CD4-positive, CD25-positive, alpha-beta regulatory T cell (primary cell): ENCODE data around the gene SLC24A3. TPM values are rescaled to one million over a fixed set of nuclear protein-coding genes. Genes with fewer than 3 reads are reported as not detected.

Experiments
- ATAC-seq, 2 donors: fragments of 150-1000 bp; cut with Tn5 transposase; one replicate each; pipeline ENCODE4 v1.10.0; 2021; ENCODE audit warnings: low read depth in 2 of 2, moderate number of reproducible peaks in 2 of 2, moderate library complexity in 1 of 2
- DNase-seq, 3 donors: peaks; one replicate each; pipeline versions ENCODE4 v3.0.0 to v3.0.0-alpha.2; 2012 to 2022; ENCODE audit warnings: mixed read lengths in 1 of 3
- H3K27ac ChIP-seq: one replicate; pipeline ENCODE4 v1.7.0; 2013; ENCODE audit warnings: mild to moderate bottlenecking, low read length; ENCODE audit not compliant: insufficient read depth, poor library complexity, severe bottlenecking
- H3K27me3 ChIP-seq: one replicate; pipeline ENCODE4 v1.7.0; 2013; ENCODE audit warnings: low read length; ENCODE audit not compliant: control insufficient read depth, insufficient read depth
- H3K36me3 ChIP-seq: one replicate; pipeline ENCODE4 v1.7.0; 2013; ENCODE audit warnings: mild to moderate bottlenecking, low read length, moderate library complexity; ENCODE audit not compliant: control insufficient read depth, insufficient read depth
- H3K4me1 ChIP-seq: 2 replicates; pipeline ENCODE4 v1.7.0; 2013; ENCODE audit warnings: mild to moderate bottlenecking, low read length; ENCODE audit not compliant: insufficient read depth, control insufficient read depth, poor library complexity, severe bottlenecking
- H3K4me3 ChIP-seq: one replicate; pipeline ENCODE4 v1.7.0; 2013; ENCODE audit warnings: low read depth, mild to moderate bottlenecking, low read length, moderate library complexity
- H3K9me3 ChIP-seq, 2 experiments: 1 replicate in 1 of 2; 2 replicates in 1 of 2; pipeline ENCODE4 v1.7.0; 2013; ENCODE audit warnings: low read length in 2 of 2, mild to moderate bottlenecking in 1 of 2, moderate library complexity in 1 of 2; ENCODE audit not compliant: control insufficient read depth in 2 of 2
- H3K27ac Mint-ChIP-seq, 3 donors: one replicate each; pipeline ENCODE4 v1.8.0; 2020 to 2022; ENCODE audit warnings: mild to moderate bottlenecking in 3 of 3, mixed read lengths in 3 of 3, moderate library complexity in 2 of 3
- H3K27me3 Mint-ChIP-seq: one replicate; pipeline ENCODE4 v1.8.0; 2022; ENCODE audit warnings: mild to moderate bottlenecking, mixed read lengths
- H3K36me3 Mint-ChIP-seq: one replicate; pipeline ENCODE4 v1.8.0; 2020; ENCODE audit warnings: mixed read lengths
- H3K4me1 Mint-ChIP-seq, 4 donors: one replicate each; pipeline ENCODE4 v1.8.0; 2020 to 2022; ENCODE audit warnings: mixed read lengths in 4 of 4, mild to moderate bottlenecking in 1 of 4
- H3K4me3 Mint-ChIP-seq, 4 donors: one replicate each; pipeline ENCODE4 v1.8.0; 2020 to 2022; ENCODE audit warnings: mild to moderate bottlenecking in 4 of 4, mixed read lengths in 4 of 4, moderate library complexity in 3 of 4
- H3K9me3 Mint-ChIP-seq, 7 donors: one replicate each; pipeline ENCODE4 v1.8.0; 2020 to 2022; ENCODE audit warnings: mixed read lengths in 7 of 7, mild to moderate bottlenecking in 3 of 7, moderate library complexity in 2 of 7
- polyA plus RNA-seq, 4 donors: library from polyadenylated mRNA; unstranded; fragments of 300-500 nt; fragmentation: Illumina TruSeq; gene quantifications; one replicate each; pipeline ENCODE4 v1.2.3, GENCODE V29; 2021
- total RNA-seq: library from RNA; stranded (reverse); gene quantifications from one replicate; pipeline ENCODE4 v1.2.3, GENCODE V29; 2022

SLC24A3 gene
- total and polyA plus RNA-seq, 5 donors from 2014 or later = 0.25 TPM; not detected in 4

DNA sequence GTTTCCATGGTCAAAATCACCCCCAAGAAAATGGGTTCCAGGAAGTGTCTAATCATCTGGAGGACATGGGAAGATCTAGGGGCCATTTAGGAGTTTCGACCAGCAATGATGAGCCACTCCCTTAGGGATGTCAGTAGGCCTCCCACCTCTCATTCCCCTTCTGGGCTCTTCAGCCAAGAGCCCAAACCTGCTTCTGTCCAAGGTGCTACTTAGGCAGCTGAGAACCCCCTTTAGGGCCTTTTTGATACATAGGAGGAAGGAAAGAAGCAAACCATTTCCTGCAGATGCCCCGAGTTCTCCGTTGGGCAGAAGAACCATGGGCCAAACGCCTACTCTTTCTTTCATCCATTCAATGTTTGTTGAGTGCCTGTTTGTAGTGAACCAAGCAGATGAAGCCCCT, 404.2 kb downstream of the SLC24A3 start:
- Histone ChIP-seq H3K4me3 (no peak overlapping the region), H3K36me3 (no peaks in the 10 kb centered on the region), H3K9me3 (no peaks in the 10 kb centered on the region), H3K27me3 (no peaks in the 10 kb centered on the region), H3K4me1 (no peaks in the 10 kb centered on the region), H3K27ac (no peak overlapping the region)
- DNase-seq (no peak), ATAC-seq (no peak)
- no peak overlapping the region for H3K4me3 Mint-ChIP-seq
- H3K36me3 Mint-ChIP-seq = no peaks in the 10 kb centered on the region
- H3K9me3 Mint-ChIP-seq = no peaks in the 10 kb centered on the region
- no peaks in the 10 kb centered on the region for H3K4me1 Mint-ChIP-seq
- H3K27ac Mint-ChIP-seq = no peak overlapping the region
- H3K27me3 Mint-ChIP-seq = peaks cover 5% of the 10 kb centered on the region

- H3K9me3 ChIP-seq = no peaks in the 10 kb centered on the region
- H3K27ac ChIP-seq = no peak overlapping the region
- ATAC-seq (no peak), DNase-seq (no peak)
- no peaks in the 10 kb centered on the region for H3K36me3 ChIP-seq
- no peaks in the 10 kb centered on the region for H3K4me1 ChIP-seq
- H3K4me3 ChIP-seq = no peak overlapping the region
- no peaks in the 10 kb centered on the region for H3K27me3 Mint-ChIP-seq
- H3K9me3 Mint-ChIP-seq = no peaks in the 10 kb centered on the region
- no peak overlapping the region for H3K27ac Mint-ChIP-seq
- no peaks in the 10 kb centered on the region for H3K27me3 ChIP-seq
- no peak overlapping the region for H3K4me3 Mint-ChIP-seq
- H3K4me1 Mint-ChIP-seq = no peaks in the 10 kb centered on the region
- H3K36me3 Mint-ChIP-seq = no peaks in the 10 kb centered on the region
Measured at GRCh38 chr20:19617256-19617655, 404.8 kb downstream of the SLC24A3 start.

- Histone ChIP-seq H3K27me3 (no peaks in the 10 kb centered on the region), H3K9me3 (no peaks in the 10 kb centered on the region), H3K27ac (no peak overlapping the region), H3K4me3 (no peak overlapping the region), H3K36me3 (no peaks in the 10 kb centered on the region), H3K4me1 (no peaks in the 10 kb centered on the region)
- no peak for DNase-seq
- Mint-ChIP-seq H3K9me3 (peaks cover 0 to 3% (median 0%) of the 10 kb centered on the region in 7 donors), H3K4me1 (no peaks in the 10 kb centered on the region), H3K36me3 (no peaks in the 10 kb centered on the region), H3K27ac (no peak overlapping the region), H3K4me3 (no peak overlapping the region), H3K27me3 (no peaks in the 10 kb centered on the region)
- ATAC-seq = no peak
Measured at GRCh38 chr20:19618711-19619110, 406.3 kb downstream of the SLC24A3 start.

DNA sequence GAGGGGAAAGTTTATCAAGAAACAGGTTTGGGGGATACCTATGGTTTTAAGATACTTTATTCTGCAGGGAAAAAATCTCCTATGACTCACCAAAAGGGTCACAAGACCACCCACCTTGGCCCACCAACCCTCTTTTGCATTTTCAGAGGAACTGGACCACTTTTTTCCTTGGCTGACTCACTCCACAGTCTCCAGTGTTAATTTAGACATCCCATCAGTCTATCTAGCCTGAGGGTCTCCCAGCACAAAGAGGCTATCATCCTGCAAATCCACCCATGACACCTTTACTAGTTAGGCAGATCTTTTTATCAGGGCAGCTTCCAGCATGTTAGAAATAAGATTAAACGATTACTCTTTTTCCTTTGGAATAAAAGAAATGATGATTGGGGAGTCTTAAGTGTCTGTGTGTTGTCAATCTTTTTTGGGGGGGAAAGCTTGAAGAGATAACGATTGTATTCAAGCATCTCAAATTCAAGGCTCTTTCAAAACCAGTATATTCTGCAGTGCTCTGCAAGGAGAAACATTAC, 407.5 kb downstream of the SLC24A3 start:
- H3K4me3 ChIP-seq = no peak overlapping the region
- DNase-seq (no peak), ATAC-seq (no peak)
- no peak overlapping the region for H3K27ac ChIP-seq
- no peaks in the 10 kb centered on the region for H3K36me3 ChIP-seq
- Mint-ChIP-seq H3K4me3 (no peak overlapping the region), H3K4me1 (no peaks in the 10 kb centered on the region), H3K9me3 (peaks cover 0 to 3% (median 1%) of the 10 kb centered on the region in 7 donors), H3K36me3 (no peaks in the 10 kb centered on the region), H3K27me3 (no peaks in the 10 kb centered on the region), H3K27ac (no peak overlapping the region)
- no peaks in the 10 kb centered on the region for H3K4me1 ChIP-seq
- H3K9me3 ChIP-seq = no peaks in the 10 kb centered on the region
- H3K27me3 ChIP-seq = no peaks in the 10 kb centered on the region

GRCh38 chr20:19620446-19620845, 408.0 kb downstream of the SLC24A3 start:
- no peaks in the 10 kb centered on the region for H3K27me3 ChIP-seq
- Mint-ChIP-seq H3K27ac (no peak overlapping the region), H3K36me3 (no peaks in the 10 kb centered on the region), H3K9me3 (peaks cover 0 to 3% (median 1%) of the 10 kb centered on the region in 7 donors), H3K4me3 (no peak overlapping the region), H3K4me1 (no peaks in the 10 kb centered on the region), H3K27me3 (no peaks in the 10 kb centered on the region)
- no peak for DNase-seq
- no peaks in the 10 kb centered on the region for H3K4me1 ChIP-seq
- no peak overlapping the region for H3K4me3 ChIP-seq
- no peaks in the 10 kb centered on the region for H3K36me3 ChIP-seq
- no peak for ATAC-seq
- no peak overlapping the region for H3K27ac ChIP-seq
- H3K9me3 ChIP-seq = no peaks in the 10 kb centered on the region

DNA sequence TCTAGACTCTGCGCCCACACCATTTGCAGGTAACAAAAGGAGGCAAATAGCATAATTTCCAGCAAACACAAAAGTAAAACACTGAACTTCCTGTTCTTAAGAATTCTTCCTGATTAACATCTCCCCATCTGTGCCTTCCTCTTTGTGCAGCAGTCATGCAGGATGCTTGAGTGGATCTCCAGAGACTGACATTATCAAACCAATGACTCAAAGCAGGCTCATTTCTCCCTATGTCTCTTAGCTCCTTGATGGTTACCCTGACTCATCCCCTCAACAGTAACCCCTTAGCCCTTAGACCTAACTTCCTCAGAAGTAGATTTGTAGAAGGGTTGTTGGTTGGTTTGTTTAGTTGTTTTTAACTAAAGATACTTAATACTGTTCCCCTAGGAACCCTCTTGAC, 408.6 kb downstream of the SLC24A3 start:
- no peak overlapping the region for H3K4me3 ChIP-seq
- Mint-ChIP-seq H3K27ac (no peak overlapping the region), H3K4me3 (no peak overlapping the region), H3K36me3 (no peaks in the 10 kb centered on the region), H3K9me3 (peaks cover 0 to 3% (median 1%) of the 10 kb centered on the region in 7 donors), H3K27me3 (no peaks in the 10 kb centered on the region), H3K4me1 (no peaks in the 10 kb centered on the region)
- H3K36me3 ChIP-seq = no peaks in the 10 kb centered on the region
- H3K9me3 ChIP-seq = no peaks in the 10 kb centered on the region
- no peak overlapping the region for H3K27ac ChIP-seq
- H3K4me1 ChIP-seq = no peaks in the 10 kb centered on the region
- DNase-seq (no peak), ATAC-seq (no peak)
- H3K27me3 ChIP-seq = no peaks in the 10 kb centered on the region

GRCh38 chr20:19624221-19624965, 412.0 kb downstream of the SLC24A3 start:
- H3K27me3 ChIP-seq = no peaks in the 10 kb centered on the region
- H3K4me3 ChIP-seq = no peak overlapping the region
- H3K9me3 ChIP-seq = no peaks in the 10 kb centered on the region
- Mint-ChIP-seq H3K36me3 (no peaks in the 10 kb centered on the region), H3K4me3 (no peak overlapping the region), H3K4me1 (no peaks in the 10 kb centered on the region), H3K27me3 (peaks cover 5% of the 10 kb centered on the region), H3K27ac (no peak overlapping the region), H3K9me3 (peaks cover 0 to 4% (median 3%) of the 10 kb centered on the region in 7 donors)
- no peak overlapping the region for H3K27ac ChIP-seq
- no peak for ATAC-seq
- no peaks in the 10 kb centered on the region for H3K36me3 ChIP-seq
- no peak for DNase-seq
- no peaks in the 10 kb centered on the region for H3K4me1 ChIP-seq

DNA sequence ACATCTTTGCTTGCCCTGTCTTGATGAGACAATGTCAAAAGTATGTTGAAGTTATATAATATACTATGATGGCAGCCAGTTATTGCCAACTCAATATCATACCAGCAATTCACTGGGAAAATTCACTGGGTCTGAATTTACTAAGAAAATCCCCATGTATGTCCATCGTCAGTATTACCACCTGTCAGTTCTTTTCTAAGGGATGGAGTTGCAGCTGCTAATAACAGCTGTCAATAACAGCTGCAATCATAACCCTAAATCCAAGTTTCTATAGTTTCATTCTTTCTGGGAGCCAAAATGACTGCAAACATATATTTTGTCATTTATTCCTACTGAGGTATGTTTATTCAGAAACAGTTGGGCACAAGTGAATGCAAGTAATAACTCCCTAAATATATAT, 413.0 kb downstream of the SLC24A3 start:
- no peak for ATAC-seq
- Mint-ChIP-seq H3K4me1 (no peaks in the 10 kb centered on the region), H3K9me3 (peaks cover 0 to 4% (median 3%) of the 10 kb centered on the region in 7 donors), H3K36me3 (no peaks in the 10 kb centered on the region), H3K27me3 (peaks cover 5% of the 10 kb centered on the region), H3K27ac (no peak overlapping the region), H3K4me3 (no peak overlapping the region)
- Histone ChIP-seq H3K27me3 (no peaks in the 10 kb centered on the region), H3K27ac (no peak overlapping the region), H3K4me3 (no peak overlapping the region), H3K4me1 (no peaks in the 10 kb centered on the region), H3K36me3 (no peaks in the 10 kb centered on the region), H3K9me3 (no peaks in the 10 kb centered on the region)
- no peak for DNase-seq
